Muscle of leg (tissue), 11 donors: ENCODE results near the gene HCN3. TPM values are rescaled to one million over a fixed set of nuclear protein-coding genes. Genes with fewer than 3 reads are reported as not detected.

Experiments
- DNase-seq: peaks from one replicate; pipeline ENCODE4 v3.0.0; 2013
- H3K27ac ChIP-seq: one replicate; pipeline ENCODE4 v1.5.1; 2013; ENCODE audit warnings: mild to moderate bottlenecking, low read length, control low read depth
- H3K27me3 ChIP-seq: one replicate; pipeline ENCODE4 v1.6.1; 2013; ENCODE audit warnings: low read length; ENCODE audit not compliant: control insufficient read depth, insufficient read depth
- H3K36me3 ChIP-seq: one replicate; pipeline ENCODE4 v1.6.1; 2013; ENCODE audit warnings: low read length; ENCODE audit not compliant: control insufficient read depth, insufficient read depth
- H3K4me1 ChIP-seq: one replicate; pipeline ENCODE4 v1.6.1; 2013; ENCODE audit warnings: low read length; ENCODE audit not compliant: control insufficient read depth, insufficient read depth
- H3K4me3 ChIP-seq: one replicate; pipeline ENCODE4 v1.5.1; 2013; ENCODE audit warnings: low read length, control low read depth
- H3K9me3 ChIP-seq: replicated peaks from 2 replicates; pipeline ENCODE4 v1.6.1; 2013; ENCODE audit warnings: low read depth, low read length; ENCODE audit not compliant: control insufficient read depth
- WGBS: methylation state at CpG from one replicate; pipeline ENCODE4 v1.1.5; 2013; ENCODE audit warnings: missing lambda C conversion rate; ENCODE audit not compliant: insufficient coverage; 5-methylcytosine and 5-hydroxymethylcytosine counted together
- polyA plus RNA-seq, 8 donors: library from polyadenylated mRNA; unstranded; fragments of 120-200 nt; gene quantifications; one replicate each; pipeline versions ENCODE4 v1.2.1 to v1.2.3, GENCODE V29; 2013; ENCODE audit warnings: inconsistent platforms in 1 of 8, low replicate concordance in 1 of 8; ENCODE audit not compliant: insufficient read length in 8 of 8, insufficient read depth in 1 of 8
- total RNA-seq: library from RNA; stranded (reverse); fragments of 120-200 nt; gene quantifications from one replicate; pipeline ENCODE4 v1.2.4, GENCODE V29; 2013

HCN3 gene
- total and polyA plus RNA-seq, 9 donors: 1.6 to 6.7 (median 3.9) TPM

- DNase-seq: no peak
- Histone ChIP-seq H3K4me3 (no peak overlapping the region), H3K27me3 (no peaks in the 10 kb centered on the region), H3K9me3 (no peaks in the 10 kb centered on the region), H3K27ac (no peak overlapping the region), H3K4me1 (peaks cover 9% of the 10 kb centered on the region), H3K36me3 (peaks cover 82% of the 10 kb centered on the region)
- 80% methylated on average over 5 of the region's 6 CpGs for WGBS
Measured at GRCh38 chr1:155266553-155266952, 10.7 kb upstream of the HCN3 start.

- H3K9me3 ChIP-seq: no peaks in the 10 kb centered on the region
- peaks cover 84% of the 10 kb centered on the region for H3K36me3 ChIP-seq
- WGBS: 100% methylated on average over 1 of the region's 2 CpGs
- H3K4me1 ChIP-seq: peaks cover 13% of the 10 kb centered on the region
- no peak overlapping the region for H3K4me3 ChIP-seq
- H3K27ac ChIP-seq: no peak overlapping the region
- H3K27me3 ChIP-seq: no peaks in the 10 kb centered on the region
- no peak for DNase-seq
Measured at GRCh38 chr1:155267373-155267772, 9.9 kb upstream of the HCN3 start.

GRCh38 chr1:155268630-155269029 is 8.6 kb upstream of the HCN3 start:
- H3K9me3 ChIP-seq: no peaks in the 10 kb centered on the region
- H3K36me3 ChIP-seq: peaks cover 74% of the 10 kb centered on the region
- no peak overlapping the region for H3K4me3 ChIP-seq
- WGBS: 94% methylated on average over 8 of the region's 21 CpGs
- no peak overlapping the region for H3K27ac ChIP-seq
- H3K4me1 ChIP-seq: peaks cover 16% of the 10 kb centered on the region
- H3K27me3 ChIP-seq: no peaks in the 10 kb centered on the region
- no peak for DNase-seq

- Histone ChIP-seq H3K27me3 (no peaks in the 10 kb centered on the region), H3K36me3 (peaks cover 67% of the 10 kb centered on the region), H3K9me3 (no peaks in the 10 kb centered on the region), H3K4me3 (no peak overlapping the region), H3K4me1 (peaks cover 20% of the 10 kb centered on the region), H3K27ac (no peak overlapping the region)
- no peak for DNase-seq
- 95% methylated on average over 21 of the region's 21 CpGs for WGBS
Measured at GRCh38 chr1:155269381-155269780, 7.9 kb upstream of the HCN3 start.

- under 1% methylated on average over 41 of the region's 44 CpGs for WGBS
- Histone ChIP-seq H3K4me1 (peaks cover 24% of the 10 kb centered on the region), H3K4me3 (peak overlapping the region; percentile 86), H3K27me3 (peaks cover under 1% of the 10 kb centered on the region), H3K36me3 (peaks cover 37% of the 10 kb centered on the region), H3K27ac (peak overlapping the region; percentile 96), H3K9me3 (no peaks in the 10 kb centered on the region)
- DNase-seq: peak; percentile 77
Measured at GRCh38 chr1:155272466-155273342, 4.6 kb upstream of the HCN3 start.

- peaks cover 33% of the 10 kb centered on the region for H3K4me1 ChIP-seq
- 3% methylated on average over 37 of the region's 61 CpGs for WGBS
- peaks cover 3% of the 10 kb centered on the region for H3K27me3 ChIP-seq
- H3K4me3 ChIP-seq: peak within 1 kb of the TSS; percentile 86
- DNase-seq: peak; percentile 98
- H3K9me3 ChIP-seq: no peaks in the 10 kb centered on the region
- peaks cover 28% of the 10 kb centered on the region for H3K36me3 ChIP-seq
- peak within 1 kb of the TSS; percentile 96 for H3K27ac ChIP-seq
Measured at GRCh38 chr1:155273343-155274245, 3.7 kb upstream of the HCN3 start, which contains the start of gene CLK2. CLK2 (minus strand) TSS chr1:155273504; CDS start chr1:155270977, 2,527 bp downstream.

GRCh38 chr1:155277902-155278688 is 832 bp downstream of the HCN3 start:
- H3K4me1 ChIP-seq: peaks cover 22% of the 10 kb centered on the region
- peak; percentile 72 for DNase-seq
- peaks cover 3% of the 10 kb centered on the region for H3K27me3 ChIP-seq
- H3K36me3 ChIP-seq: peaks cover 4% of the 10 kb centered on the region
- peak overlapping the region; percentile 55 for H3K4me3 ChIP-seq
- H3K9me3 ChIP-seq: no peaks in the 10 kb centered on the region
- H3K27ac ChIP-seq: no peak overlapping the region
- WGBS: 0% methylated on average over 23 of the region's 29 CpGs

GRCh38 chr1:155278689-155279160 is 1.5 kb downstream of the HCN3 start:
- DNase-seq: no peak
- 45% methylated on average over 7 of the region's 10 CpGs for WGBS
- Histone ChIP-seq H3K27me3 (peaks cover 3% of the 10 kb centered on the region), H3K9me3 (no peaks in the 10 kb centered on the region), H3K36me3 (peaks cover 4% of the 10 kb centered on the region), H3K27ac (no peak overlapping the region), H3K4me3 (no peak overlapping the region), H3K4me1 (peaks cover 20% of the 10 kb centered on the region)

GRCh38 chr1:155279268-155279667 is 2.0 kb downstream of the HCN3 start:
- H3K27me3 ChIP-seq: peaks cover 3% of the 10 kb centered on the region
- 82% methylated on average over 2 of the region's 2 CpGs for WGBS

More at GRCh38 chr1:155279268-155279667, 2.0 kb downstream of the HCN3 start:
- no peak overlapping the region for H3K27ac ChIP-seq
- H3K4me3 ChIP-seq: no peak overlapping the region
- H3K36me3 ChIP-seq: peaks cover 7% of the 10 kb centered on the region
- H3K9me3 ChIP-seq: no peaks in the 10 kb centered on the region
- no peak for DNase-seq
- H3K4me1 ChIP-seq: peaks cover 17% of the 10 kb centered on the region
